Uterus (tissue), 2 donors: ENCODE measurements around the gene ATP5PB.

ENCODE experiments used
- CTCF ChIP-seq, 4 experiments: fragments of 200-600 bp in 2 of 4; fragments of 450-650 bp in 2 of 4; sonication (generic) in 2 of 4; IDR thresholded peaks; one replicate each; pipeline ENCODE4 v1.5.1; 2016 to 2019; ENCODE audit warnings: antibody characterized with exemption in 4 of 4, mild to moderate bottlenecking in 2 of 4, moderate library complexity in 1 of 4
- POLR2A ChIP-seq, 2 donors: fragments of 450-650 bp; IDR thresholded peaks; one replicate each; pipeline ENCODE4 v1.6.1; 2016; ENCODE audit warnings: antibody characterized with exemption in 2 of 2, mild to moderate bottlenecking in 1 of 2, moderate library complexity in 1 of 2

GRCh38 chr1:111481387-111482221 lies 32.3 kb downstream of the ATP5PB start:
- TF ChIP-seq CTCF (IDR thresholded peaks at IDR 0.05) (peak; percentile 66 to 83 (median 73)), POLR2A (IDR thresholded peaks at IDR 0.05) (no peak)
